Natural killer cell (primary cell): ENCODE data around the gene B3GAT3. TPM values are rescaled to one million over a fixed set of nuclear protein-coding genes. Genes with fewer than 3 reads are reported as not detected.
"Not testable (repeated sequence)": the region's sequence is repeated elsewhere in the genome, so short reads cannot be mapped to it uniquely, and the experiment has no call there.

ENCODE experiments used
- ATAC-seq, 3 donors: fragments of 150-1000 bp in 2 of 3; fragments of 200-7000 bp in 1 of 3; cut with Tn5 transposase; 1 replicate in 1 of 3; 2 replicates in 2 of 3; pipeline ENCODE4 v1.10.0; 2021; ENCODE audit warnings: mild to moderate bottlenecking in 2 of 3, moderate library complexity in 2 of 3
- DNase-seq, 2 donors: peaks; one replicate each; pipeline versions ENCODE4 v3.0.0 to v3.0.0-alpha.2; 2013 to 2021; ENCODE audit warnings: mixed read lengths in 1 of 2
- H3K27ac ChIP-seq: one replicate; pipeline ENCODE4 v1.5.1; 2013; ENCODE audit warnings: mild to moderate bottlenecking, low read length
- H3K27me3 ChIP-seq: one replicate; pipeline ENCODE4 v1.6.1; 2013; ENCODE audit warnings: low read length; ENCODE audit not compliant: control insufficient read depth, insufficient read depth
- H3K36me3 ChIP-seq: one replicate; pipeline ENCODE4 v1.6.1; 2013; ENCODE audit warnings: low read length; ENCODE audit not compliant: control insufficient read depth, insufficient read depth
- H3K4me1 ChIP-seq: one replicate; pipeline ENCODE4 v1.6.1; 2013; ENCODE audit warnings: low read length; ENCODE audit not compliant: control insufficient read depth, insufficient read depth
- H3K4me3 ChIP-seq: one replicate; pipeline ENCODE4 v1.5.1; 2013; ENCODE audit warnings: low read length
- H3K9me3 ChIP-seq: one replicate; pipeline ENCODE4 v1.6.1; 2013; ENCODE audit warnings: low read length; ENCODE audit not compliant: control insufficient read depth, insufficient read depth
- H3K27ac Mint-ChIP-seq, 2 donors: one replicate each; pipeline ENCODE4 v1.8.0; 2022; ENCODE audit warnings: mild to moderate bottlenecking in 2 of 2, mixed read lengths in 2 of 2, moderate library complexity in 1 of 2
- H3K27me3 Mint-ChIP-seq, 2 donors: one replicate each; pipeline ENCODE4 v1.8.0; 2022; ENCODE audit warnings: low read depth in 2 of 2, mixed read lengths in 2 of 2
- H3K36me3 Mint-ChIP-seq: one replicate; pipeline ENCODE4 v1.8.0; 2022; ENCODE audit warnings: mixed read lengths
- H3K4me1 Mint-ChIP-seq, 2 donors: one replicate each; pipeline ENCODE4 v1.8.0; 2022; ENCODE audit warnings: mixed read lengths in 2 of 2
- H3K4me3 Mint-ChIP-seq: one replicate; pipeline ENCODE4 v1.8.0; 2022; ENCODE audit warnings: mild to moderate bottlenecking, moderate library complexity, mixed read lengths
- H3K9me3 Mint-ChIP-seq, 2 donors: one replicate each; pipeline ENCODE4 v1.8.0; 2022; ENCODE audit warnings: mixed read lengths in 2 of 2
- WGBS: methylation state at CpG from one replicate; pipeline ENCODE4 v1.1.7; 2013; ENCODE audit warnings: missing lambda C conversion rate; ENCODE audit not compliant: insufficient coverage; 5-methylcytosine and 5-hydroxymethylcytosine counted together
- intact Hi-C: fragments of 100-400 bp; cut with micrococcal nuclease; formaldehyde crosslinking; loops from one replicate; pipeline ENCODE4 v1.14.2; 2022
- total RNA-seq, 4 donors: library from RNA; stranded (reverse); fragments of 120-200 nt in 1 of 4; gene quantifications; one replicate each; pipeline versions ENCODE4 v1.2.3 to v1.2.4, GENCODE V29; 2013 to 2022
- TF ChIP-seq, protein P1 (sequence below): fragments of 200-600 bp; IDR thresholded peaks from one replicate; pipeline ENCODE4 v1.8.0; 2022; ENCODE audit warnings: antibody characterized with exemption

The B3GAT3 gene
- total RNA-seq, 3 donors from 2014 or later (not counting 1 experiment from before 2014, with no cell fraction given): 64.9 to 80.3 (median 77.9) TPM

DNA sequence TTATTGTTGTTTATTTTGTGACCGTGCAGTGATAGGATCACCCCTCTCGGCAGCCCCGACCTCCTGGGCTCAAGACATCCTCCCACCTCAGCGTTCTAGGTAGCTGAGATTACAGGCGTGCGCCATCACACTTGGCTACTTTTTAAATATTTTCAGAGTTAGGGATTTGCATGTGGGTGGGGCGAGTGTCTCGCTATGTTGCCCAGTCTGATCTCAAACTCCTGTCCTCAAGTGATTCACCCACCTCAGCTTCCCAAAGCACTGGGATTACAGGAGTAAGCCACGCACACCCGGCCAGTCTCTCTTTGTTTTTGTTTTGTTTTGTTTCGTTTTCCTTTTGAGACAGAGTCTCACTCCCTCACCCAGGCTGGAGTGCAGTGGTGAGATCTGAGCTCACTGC is 32.5 kb upstream of the B3GAT3 start:
- WGBS: 94% methylated on average over 7 of the region's 11 CpGs
- peak in 1 of 2 donors; percentile 5 for DNase-seq
- Histone ChIP-seq H3K27me3 (no peaks in the 10 kb centered on the region), H3K27ac (no peak overlapping the region), H3K4me3 (no peak overlapping the region), H3K4me1 (peaks cover 22% of the 10 kb centered on the region), H3K9me3 (no peaks in the 10 kb centered on the region), H3K36me3 (peaks cover 6% of the 10 kb centered on the region)
- Mint-ChIP-seq H3K27ac (peak overlapping the region; percentile 98 to 99), H3K9me3 (no peaks in the 10 kb centered on the region), H3K27me3 (peaks cover 0 to 3% of the 10 kb centered on the region in 2 donors), H3K4me3 (peak overlapping the region; percentile 52), H3K4me1 (peaks cover 15 to 17% of the 10 kb centered on the region in 2 donors), H3K36me3 (no peaks in the 10 kb centered on the region)
- no peak for ATAC-seq
- intact Hi-C loops: no loop called here
- TF ChIP-seq, protein P1, sequence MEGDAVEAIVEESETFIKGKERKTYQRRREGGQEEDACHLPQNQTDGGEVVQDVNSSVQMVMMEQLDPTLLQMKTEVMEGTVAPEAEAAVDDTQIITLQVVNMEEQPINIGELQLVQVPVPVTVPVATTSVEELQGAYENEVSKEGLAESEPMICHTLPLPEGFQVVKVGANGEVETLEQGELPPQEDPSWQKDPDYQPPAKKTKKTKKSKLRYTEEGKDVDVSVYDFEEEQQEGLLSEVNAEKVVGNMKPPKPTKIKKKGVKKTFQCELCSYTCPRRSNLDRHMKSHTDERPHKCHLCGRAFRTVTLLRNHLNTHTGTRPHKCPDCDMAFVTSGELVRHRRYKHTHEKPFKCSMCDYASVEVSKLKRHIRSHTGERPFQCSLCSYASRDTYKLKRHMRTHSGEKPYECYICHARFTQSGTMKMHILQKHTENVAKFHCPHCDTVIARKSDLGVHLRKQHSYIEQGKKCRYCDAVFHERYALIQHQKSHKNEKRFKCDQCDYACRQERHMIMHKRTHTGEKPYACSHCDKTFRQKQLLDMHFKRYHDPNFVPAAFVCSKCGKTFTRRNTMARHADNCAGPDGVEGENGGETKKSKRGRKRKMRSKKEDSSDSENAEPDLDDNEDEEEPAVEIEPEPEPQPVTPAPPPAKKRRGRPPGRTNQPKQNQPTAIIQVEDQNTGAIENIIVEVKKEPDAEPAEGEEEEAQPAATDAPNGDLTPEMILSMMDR: no peak

DNA sequence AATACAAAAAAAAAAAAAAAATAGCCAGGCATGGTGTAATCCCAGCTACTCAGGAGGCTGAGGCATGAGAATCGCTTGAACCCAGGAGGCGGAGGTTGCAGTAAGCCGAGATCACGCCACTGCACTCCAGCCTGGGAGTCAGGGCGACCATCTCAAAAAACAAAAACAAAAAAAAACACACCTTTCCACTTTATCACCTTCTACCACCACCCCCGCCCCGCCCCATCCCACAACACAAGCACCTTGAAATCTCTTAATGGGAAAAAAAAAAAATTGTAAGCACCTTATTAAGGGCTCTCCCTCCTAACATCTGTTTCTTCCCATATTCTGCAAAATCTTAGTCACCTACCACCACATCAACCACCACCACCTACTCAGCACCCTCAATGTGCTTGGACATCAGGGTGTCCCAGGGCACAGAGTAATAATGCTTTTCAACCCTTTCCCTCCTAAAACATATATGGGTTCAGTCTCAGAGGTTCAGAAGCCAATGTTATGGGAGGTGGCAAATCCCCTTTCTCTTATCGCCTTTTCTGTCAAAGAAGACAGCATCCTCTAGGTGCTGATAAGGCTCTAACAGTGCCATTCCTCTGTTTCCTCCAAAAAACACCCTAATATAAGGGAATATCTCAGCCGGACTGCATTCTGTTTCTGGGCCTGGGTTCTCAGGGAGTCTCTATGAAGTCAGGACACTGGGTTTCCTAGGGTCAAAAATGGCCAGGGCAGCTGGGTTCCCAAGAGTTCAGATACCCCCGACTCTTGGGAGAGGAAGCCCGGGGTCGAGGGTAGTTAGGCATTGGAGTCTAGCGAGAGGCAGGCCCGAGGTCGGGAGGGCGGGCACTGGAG is 30.6 kb upstream of the B3GAT3 start:
- 39% methylated on average over 15 of the region's 16 CpGs for WGBS
- peaks cover 0 to 3% of the 10 kb centered on the region in 2 donors for H3K27me3 Mint-ChIP-seq
- Histone ChIP-seq H3K27ac (peak overlapping the region; percentile 83), H3K4me1 (peaks cover 24% of the 10 kb centered on the region), H3K4me3 (peak overlapping the region; percentile 90), H3K9me3 (no peaks in the 10 kb centered on the region), H3K27me3 (no peaks in the 10 kb centered on the region), H3K36me3 (peaks cover 24% of the 10 kb centered on the region)
- DNase-seq (peak in 1 of 2 donors; percentile 44), ATAC-seq (peak in 2 of 3 donors; percentile 2 to 6)
- TF ChIP-seq, protein P1: no peak
- peaks cover 15 to 17% of the 10 kb centered on the region in 2 donors for H3K4me1 Mint-ChIP-seq
- H3K9me3 Mint-ChIP-seq: no peaks in the 10 kb centered on the region
- H3K36me3 Mint-ChIP-seq: no peaks in the 10 kb centered on the region
- peak overlapping the region; percentile 98 to 99 for H3K27ac Mint-ChIP-seq
- intact Hi-C loops: no loop called here
- peak overlapping the region; percentile 99 for H3K4me3 Mint-ChIP-seq

DNA sequence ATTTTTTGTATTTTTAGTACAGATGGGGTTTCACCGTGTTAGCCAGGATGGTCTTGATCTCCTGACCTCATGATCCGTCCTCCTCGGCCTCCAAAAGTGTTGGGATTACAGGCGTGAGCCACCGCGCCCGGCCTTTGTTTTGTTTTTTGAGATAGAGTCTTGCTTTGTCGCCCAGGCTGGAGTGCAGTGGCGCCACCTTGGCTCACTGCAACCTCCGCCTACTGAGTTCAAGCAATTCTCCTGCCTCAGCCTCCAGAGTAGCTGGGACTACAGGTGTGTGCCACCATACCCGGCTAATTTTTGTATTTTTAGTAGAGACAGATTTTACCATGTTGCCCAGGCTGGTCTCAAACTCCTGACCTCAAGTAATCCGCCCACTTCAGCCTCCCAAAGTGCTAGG is 28.5 kb upstream of the B3GAT3 start:
- H3K9me3 ChIP-seq, ATAC-seq: not testable (repeated sequence)

DNA sequence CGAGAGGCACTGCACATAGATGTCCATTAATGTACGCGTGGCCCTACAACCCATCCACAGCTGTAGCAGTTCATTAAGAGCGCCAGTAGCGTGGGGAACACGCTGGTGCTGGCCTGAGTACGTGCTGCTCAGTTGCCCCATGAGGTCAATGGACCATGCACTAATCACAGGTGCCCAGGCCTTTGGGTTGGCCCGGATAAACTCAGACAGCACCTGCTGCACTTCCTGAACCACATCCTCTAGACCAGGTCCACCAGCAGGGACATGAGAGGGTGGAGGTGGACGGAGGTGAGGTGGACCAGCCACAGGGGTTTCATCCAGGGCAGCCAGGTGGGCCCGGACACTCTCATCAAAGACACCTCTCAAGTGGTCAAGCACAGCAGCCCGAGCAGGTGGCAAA is 27.7 kb upstream of the B3GAT3 start:
- H3K9me3 Mint-ChIP-seq: no peaks in the 10 kb centered on the region
- H3K4me1 Mint-ChIP-seq: peaks cover 23 to 29% of the 10 kb centered on the region in 2 donors
- intact Hi-C loops: no loop called here

More for the DNA sequence above, 28.5 kb upstream of the B3GAT3 start:
- H3K27me3 ChIP-seq, H3K4me3 ChIP-seq, H3K36me3 Mint-ChIP-seq, intact Hi-C loops, H3K27ac Mint-ChIP-seq, H3K9me3 Mint-ChIP-seq, H3K27ac ChIP-seq, H3K27me3 Mint-ChIP-seq, H3K4me3 Mint-ChIP-seq, DNase-seq: not testable (repeated sequence)
- WGBS: 95% methylated on average over 12 of the region's 12 CpGs
- Histone ChIP-seq H3K36me3 (peaks cover 24% of the 10 kb centered on the region), H3K4me1 (peaks cover 40% of the 10 kb centered on the region)
- H3K4me1 Mint-ChIP-seq: peaks cover 23 to 29% of the 10 kb centered on the region in 2 donors

More for the DNA sequence above, 27.7 kb upstream of the B3GAT3 start:
- TF ChIP-seq, protein P1: no peak
- Mint-ChIP-seq H3K36me3 (no peaks in the 10 kb centered on the region), H3K27ac (no peak overlapping the region), H3K27me3 (peaks cover 0 to 3% of the 10 kb centered on the region in 2 donors), H3K4me3 (peak overlapping the region; percentile 25)
- no peaks in the 10 kb centered on the region for H3K27me3 ChIP-seq
- WGBS: 97% methylated on average over 10 of the region's 11 CpGs
- peaks cover 44% of the 10 kb centered on the region for H3K4me1 ChIP-seq
- H3K27ac ChIP-seq: no peak overlapping the region
- H3K9me3 ChIP-seq: no peaks in the 10 kb centered on the region
- no peak for ATAC-seq
- H3K4me3 ChIP-seq: no peak overlapping the region
- H3K36me3 ChIP-seq: peaks cover 24% of the 10 kb centered on the region
- DNase-seq: peak in 1 of 2 donors; percentile 4
